Progenitor cell of endocrine pancreas (in vitro differentiated cells): Measurements from ENCODE around the gene WDR83. TPM values are rescaled to one million over a fixed set of nuclear protein-coding genes. Genes with fewer than 3 reads are reported as not detected.

Experiments used
- DNase-seq: peaks from one replicate; pipeline ENCODE4 v3.0.0; 2021; ENCODE audit warnings: low spot score; ENCODE audit not compliant: unreplicated experiment
- H3K27ac Mint-ChIP-seq: 2 replicates; pipeline ENCODE4 v1.8.0; 2021; ENCODE audit warnings: mild to moderate bottlenecking, moderate library complexity, mixed read lengths
- H3K27me3 Mint-ChIP-seq: 2 replicates; pipeline ENCODE4 v1.8.0; 2021; ENCODE audit warnings: mixed read lengths
- H3K36me3 Mint-ChIP-seq: 2 replicates; pipeline ENCODE4 v1.8.0; 2022; ENCODE audit warnings: mixed read lengths; ENCODE audit not compliant: insufficient read depth
- H3K4me1 Mint-ChIP-seq: 2 replicates; pipeline ENCODE4 v1.8.0; 2021; ENCODE audit warnings: low read depth, mixed read lengths
- H3K4me3 Mint-ChIP-seq: 2 replicates; pipeline ENCODE4 v1.8.0; 2021; ENCODE audit warnings: low read depth, mild to moderate bottlenecking, moderate library complexity, mixed read lengths
- H3K9me3 Mint-ChIP-seq: 2 replicates; pipeline ENCODE4 v1.8.0; 2021; ENCODE audit warnings: low read depth, mixed read lengths
- CTCF ChIP-seq: fragments of 200-600 bp; sonication (generic); IDR thresholded peaks from one replicate; pipeline ENCODE4 v1.5.0; 2021; ENCODE audit warnings: antibody characterized with exemption, mild to moderate bottlenecking; ENCODE audit not compliant: unreplicated experiment
- total RNA-seq: library from RNA; stranded (reverse); gene quantifications from 2 replicates; pipeline ENCODE4 v1.2.1, GENCODE V29; 2021

The WDR83 gene
- total RNA-seq, 1 donor from 2014 or later = 17.2 TPM

GRCh38 chr19:12648088-12648487, 18.5 kb upstream of the WDR83 start:
- no peak for DNase-seq
- TF ChIP-seq CTCF = no peak
- Mint-ChIP-seq H3K36me3 (peaks cover 15% of the 10 kb centered on the region), H3K27me3 (no peaks in the 10 kb centered on the region), H3K4me3 (no peak overlapping the region), H3K9me3 (no peaks in the 10 kb centered on the region), H3K4me1 (no peaks in the 10 kb centered on the region), H3K27ac (no peak overlapping the region)

- Mint-ChIP-seq H3K9me3 (no peaks in the 10 kb centered on the region), H3K4me1 (no peaks in the 10 kb centered on the region), H3K4me3 (no peak overlapping the region), H3K36me3 (peaks cover 13% of the 10 kb centered on the region), H3K27me3 (no peaks in the 10 kb centered on the region), H3K27ac (no peak overlapping the region)
- no peak for TF ChIP-seq CTCF
- DNase-seq = no peak
Measured at GRCh38 chr19:12649941-12650340, 16.7 kb upstream of the WDR83 start.

- Mint-ChIP-seq H3K27me3 (no peaks in the 10 kb centered on the region), H3K4me1 (no peaks in the 10 kb centered on the region), H3K4me3 (no peak overlapping the region), H3K27ac (no peak overlapping the region), H3K9me3 (no peaks in the 10 kb centered on the region), H3K36me3 (peaks cover 21% of the 10 kb centered on the region)
- no peak for DNase-seq
- no peak for TF ChIP-seq CTCF
Measured at GRCh38 chr19:12652219-12652618, 14.4 kb upstream of the WDR83 start.

GRCh38 chr19:12655546-12655945, 11.1 kb upstream of the WDR83 start:
- Mint-ChIP-seq H3K4me3 (no peak overlapping the region), H3K27ac (peak overlapping the region; percentile 36), H3K36me3 (peaks cover 16% of the 10 kb centered on the region), H3K4me1 (no peaks in the 10 kb centered on the region), H3K9me3 (no peaks in the 10 kb centered on the region), H3K27me3 (no peaks in the 10 kb centered on the region)
- no peak for TF ChIP-seq CTCF
- no peak for DNase-seq

GRCh38 chr19:12656899-12657571, 9.6 kb upstream of the WDR83 start:
- Mint-ChIP-seq H3K4me3 (no peak overlapping the region), H3K9me3 (no peaks in the 10 kb centered on the region), H3K27ac (no peak overlapping the region), H3K27me3 (no peaks in the 10 kb centered on the region), H3K36me3 (peaks cover 17% of the 10 kb centered on the region), H3K4me1 (no peaks in the 10 kb centered on the region)
- DNase-seq = no peak
- TF ChIP-seq CTCF = no peak
